ENCODE results near the gene CMTM2. TPM values are rescaled to one million over a fixed set of nuclear protein-coding genes. Genes with fewer than 3 reads are reported as not detected.
"Not testable (repeated sequence)": the region's sequence is repeated elsewhere in the genome, so short reads cannot be mapped to it uniquely, and the experiment has no call there.

Gene CMTM2
- polyA plus RNA-seq, 3 donors = 0.56 to 0.90 (median 0.61) TPM

GRCh38 chr16:66629856-66630255 is 50.6 kb downstream of the CMTM2 start:
- DNase-seq = no peak

- DNase-seq = not testable (repeated sequence)
These were observed 51.4 kb downstream of the CMTM2 start for GRCh38 chr16:66630561-66631260.

- DNase-seq = not testable (repeated sequence)
These were observed 52.3 kb downstream of the CMTM2 start for GRCh38 chr16:66631558-66631957.

GRCh38 chr16:66634527-66635196 is 55.4 kb downstream of the CMTM2 start:
- no peak for DNase-seq

- no peak for DNase-seq
These were observed 56.1 kb downstream of the CMTM2 start for GRCh38 chr16:66635406-66635805.

GRCh38 chr16:66636199-66636598 is 56.9 kb downstream of the CMTM2 start:
- DNase-seq = no peak

GRCh38 chr16:66637806-66638205 is 58.5 kb downstream of the CMTM2 start:
- no peak for DNase-seq

Other genes with a start within 250 kb of the CMTM2 start
- 10 to 100 TPM; 53.1 to 70.8 (median 62.7) TPM for gene CDH5, start 212.8 kb upstream of the CMTM2 start, polyA plus RNA-seq (ENCODE audit: insufficient read length in 3 of 3)
- gene BEAN1, start 152.2 kb upstream of the CMTM2 start, polyA plus RNA-seq (ENCODE audit: insufficient read length in 3 of 3) = 1 to 10 TPM; 1.5 to 3.8 (median 3.4) TPM
- gene TK2, start 29.3 kb upstream of the CMTM2 start, polyA plus RNA-seq (ENCODE audit: insufficient read length in 3 of 3) = 10 to 100 TPM; 33.5 to 37.8 (median 36.4) TPM
- gene CKLF, start 26.9 kb upstream of the CMTM2 start, polyA plus RNA-seq (ENCODE audit: insufficient read length in 3 of 3) = 10 to 100 TPM; 30.4 to 38.8 (median 36.7) TPM
- gene CMTM1, start 13.0 kb upstream of the CMTM2 start, polyA plus RNA-seq (ENCODE audit: insufficient read length in 3 of 3) = 1 to 10 TPM; 6.8 to 9.3 (median 8.2) TPM
- 10 to 100 TPM; 53.5 to 70.2 (median 65.5) TPM for gene CMTM3, start 25.2 kb downstream of the CMTM2 start, polyA plus RNA-seq (ENCODE audit: insufficient read length in 3 of 3)
- gene CMTM4, start 117.3 kb downstream of the CMTM2 start, polyA plus RNA-seq (ENCODE audit: insufficient read length in 3 of 3) = 10 to 100 TPM; 65.0 to 73.2 (median 72.8) TPM
- 100 to 1,000 TPM; 105 to 155 (median 142) TPM for gene DYNC1LI2, start 172.1 kb downstream of the CMTM2 start, polyA plus RNA-seq (ENCODE audit: insufficient read length in 3 of 3)
- gene TERB1, start 222.1 kb downstream of the CMTM2 start, polyA plus RNA-seq (ENCODE audit: insufficient read length in 3 of 3) = under 1 TPM in 1 of 3 donors, not detected in 2; 0.18 TPM